Common myeloid progenitor, CD34-positive (primary cell): ENCODE data around the gene VIM.

ENCODE experiments used
- CTCF ChIA-PET: fragments of 350-600 bp; sonication (Branson Sonifier 250); formaldehyde crosslinking; loops from one replicate; lab custom pipeline; 2021; ENCODE audit warnings: antibody characterized with exemption; lab: Charles Lee
- POLR2A ChIA-PET: fragments of 350-600 bp; sonication (Branson Sonifier 250); formaldehyde crosslinking; loops from one replicate; lab custom pipeline; 2021; ENCODE audit warnings: antibody characterized with exemption; lab: Charles Lee
- DNase-seq, 3 donors: peaks; one replicate each; pipeline versions ENCODE4 v3.0.0 to v3.0.0-alpha.2; 2013
- H3K27ac ChIP-seq, 2 experiments: 1 replicate in 1 of 2; 2 replicates in 1 of 2; pipeline ENCODE4 v1.7.0; 2013; ENCODE audit warnings: inconsistent platforms in 2 of 2, low read length in 2 of 2, mild to moderate bottlenecking in 2 of 2, low read depth in 1 of 2, moderate library complexity in 1 of 2; ENCODE audit not compliant: severe bottlenecking in 2 of 2, insufficient read depth in 1 of 2, poor library complexity in 1 of 2
- H3K27me3 ChIP-seq, 5 experiments: replicated peaks in 2 of 5; 1 replicate in 3 of 5; 2 replicates in 2 of 5; pipeline versions ENCODE4 v1.6.1 to v1.7.0; 2013; ENCODE audit warnings: low read length in 4 of 5, mild to moderate bottlenecking in 2 of 5, moderate library complexity in 2 of 5, inconsistent platforms in 1 of 5; ENCODE audit not compliant: insufficient read depth in 5 of 5, control insufficient read depth in 4 of 5
- H3K36me3 ChIP-seq, 4 experiments: 1 replicate in 2 of 4; 2 replicates in 2 of 4; pipeline versions ENCODE4 v1.6.1 to v1.7.0; 2013; ENCODE audit warnings: low read length in 3 of 4, control low read depth in 1 of 4, mild to moderate bottlenecking in 1 of 4; ENCODE audit not compliant: control insufficient read depth in 4 of 4, insufficient read depth in 4 of 4
- H3K4me1 ChIP-seq, 4 experiments: 1 replicate in 3 of 4; 2 replicates in 1 of 4; pipeline versions ENCODE4 v1.6.1 to v1.7.1; 2013; ENCODE audit warnings: low read length in 3 of 4, mild to moderate bottlenecking in 3 of 4, control low read depth in 1 of 4, inconsistent platforms in 1 of 4, moderate library complexity in 1 of 4; ENCODE audit not compliant: control insufficient read depth in 4 of 4, insufficient read depth in 4 of 4; ENCODE audit errors: control extremely low read depth in 1 of 4
- H3K4me3 ChIP-seq, 7 experiments: 1 replicate in 4 of 7; 2 replicates in 3 of 7; pipeline versions ENCODE4 v1.5.1 to v1.7.0; 2013; ENCODE audit warnings: mild to moderate bottlenecking in 7 of 7, low read length in 6 of 7, moderate library complexity in 6 of 7, inconsistent platforms in 2 of 7, low read depth in 2 of 7, control low read depth in 1 of 7; ENCODE audit not compliant: insufficient read depth in 4 of 7, control insufficient read depth in 1 of 7; ENCODE audit errors: extremely low read depth in 1 of 7
- H3K9me3 ChIP-seq, 5 experiments: 1 replicate in 4 of 5; 2 replicates in 1 of 5; pipeline versions ENCODE4 v1.6.1 to v1.7.1; 2013; ENCODE audit warnings: low read length in 4 of 5, mild to moderate bottlenecking in 2 of 5, inconsistent platforms in 1 of 5, low read depth in 1 of 5, moderate library complexity in 1 of 5; ENCODE audit not compliant: control insufficient read depth in 4 of 5, insufficient read depth in 2 of 5; ENCODE audit errors: control extremely low read depth in 1 of 5
- WGBS: methylation state at CpG from one replicate; pipeline ENCODE4 v1.1.5; 2013; ENCODE audit not compliant: insufficient coverage; 5-methylcytosine and 5-hydroxymethylcytosine counted together

VIM gene

GRCh38 chr10:17219024-17219423 is 9.0 kb upstream of the VIM start:
- no peaks in the 10 kb centered on the region for H3K27me3 ChIP-seq
- no CpG with 5 or more reads among the region's 2 CpGs for WGBS
- no peaks in the 10 kb centered on the region for H3K36me3 ChIP-seq
- ChIA-PET POLR2A (interaction anchor here (1.1 kb wide), 1 partner anchor 10 kb away, joined by 4 read pairs; no protein-coding TSS in a partner anchor), CTCF (interaction anchor here (0.6 to 3.8 kb wide), 5 partner anchors 8 to 376 kb away, joined by 3 to 20 read pairs (median 3); no protein-coding TSS in a partner anchor)
- DNase-seq: no peak
- no peak overlapping the region for H3K4me3 ChIP-seq
- no peak overlapping the region for H3K27ac ChIP-seq
- H3K4me1 ChIP-seq: peaks cover 12 to 36% (median 29%) of the 10 kb centered on the region in 4 experiments
- no peaks in the 10 kb centered on the region for H3K9me3 ChIP-seq

GRCh38 chr10:17220652-17221100 is 7.4 kb upstream of the VIM start:
- POLR2A ChIA-PET: interaction anchor here (0.7 kb wide), 1 partner anchor 9 kb away, joined by 3 read pairs; no protein-coding TSS in a partner anchor
- Histone ChIP-seq H3K27ac (no peak overlapping the region), H3K4me1 (peaks cover 5 to 21% (median 16%) of the 10 kb centered on the region in 4 experiments), H3K36me3 (no peaks in the 10 kb centered on the region), H3K4me3 (no peak overlapping the region), H3K9me3 (no peaks in the 10 kb centered on the region), H3K27me3 (no peaks in the 10 kb centered on the region)
- CTCF ChIA-PET: interaction anchor here (1.2 to 3.8 kb wide), 2 partner anchors 9 to 14 kb away, joined by 4 to 20 read pairs; no protein-coding TSS in a partner anchor
- DNase-seq: no peak
- no CpG with 5 or more reads among the region's 1 CpG for WGBS

- DNase-seq: no peak
- Histone ChIP-seq H3K4me3 (no peak overlapping the region), H3K27ac (no peak overlapping the region), H3K9me3 (no peaks in the 10 kb centered on the region), H3K36me3 (no peaks in the 10 kb centered on the region), H3K4me1 (peaks cover under 1 to 21% (median 15%) of the 10 kb centered on the region in 4 experiments), H3K27me3 (no peaks in the 10 kb centered on the region)
- 81% methylated on average over 4 of the region's 4 CpGs for WGBS
- ChIA-PET POLR2A (interaction anchor here (0.6 kb wide), 1 partner anchor 139 kb away, joined by 4 read pairs; no protein-coding TSS in a partner anchor), CTCF (interaction anchor here (1.1 to 1.2 kb wide), 2 partner anchors 191 to 331 kb away, joined by 4 read pairs; no protein-coding TSS in a partner anchor)
These were observed 5.7 kb upstream of the VIM start for GRCh38 chr10:17222329-17222728.

GRCh38 chr10:17225808-17226207 is 2.2 kb upstream of the VIM start:
- no CpG with 5 or more reads among the region's 4 CpGs for WGBS
- peaks cover 0 to 15% (median 3%) of the 10 kb centered on the region in 4 experiments for H3K36me3 ChIP-seq
- CTCF ChIA-PET: interaction anchor here (1.3 to 8.0 kb wide), 6 partner anchors 10 to 29 kb away, joined by 3 to 36 read pairs (median 8); partner anchors contain the start of gene TRDMT1
- H3K27me3 ChIP-seq: no peaks in the 10 kb centered on the region
- no peak overlapping the region for H3K27ac ChIP-seq
- no peaks in the 10 kb centered on the region for H3K9me3 ChIP-seq
- peaks cover 5 to 35% (median 21%) of the 10 kb centered on the region in 4 experiments for H3K4me1 ChIP-seq
- no peak overlapping the region for H3K4me3 ChIP-seq
- no peak for DNase-seq
- POLR2A ChIA-PET: no interaction called here

GRCh38 chr10:17226891-17227303 is 1.1 kb upstream of the VIM start:
- peaks cover 4 to 25% (median 11%) of the 10 kb centered on the region in 4 experiments for H3K36me3 ChIP-seq
- 85% methylated on average over 8 of the region's 8 CpGs for WGBS
- H3K4me1 ChIP-seq: peaks cover 13 to 41% (median 27%) of the 10 kb centered on the region in 4 experiments
- H3K4me3 ChIP-seq: peak overlapping the region in 6 of 7 experiments; percentile 91 to 98 (median 95)
- CTCF ChIA-PET: interaction anchor here (0.9 to 8.0 kb wide), 9 partner anchors 8 to 42 kb away, joined by 3 to 36 read pairs (median 6); partner anchors contain the start of gene TRDMT1
- no peaks in the 10 kb centered on the region for H3K9me3 ChIP-seq
- no peak for DNase-seq
- H3K27ac ChIP-seq: peak overlapping the region in 1 of 2 experiments; percentile 94
- POLR2A ChIA-PET: interaction anchor here (0.6 to 4.2 kb wide), 3 partner anchors 10 to 27 kb away, joined by 3 to 72 read pairs (median 34); partner anchors contain the start of gene TRDMT1
- H3K27me3 ChIP-seq: no peaks in the 10 kb centered on the region

- H3K36me3 ChIP-seq: peaks cover 8 to 31% (median 16%) of the 10 kb centered on the region in 4 experiments
- peak overlapping the region; percentile 93 to 94 for H3K27ac ChIP-seq
- CTCF ChIA-PET: interaction anchor here (0.6 to 8.0 kb wide), 8 partner anchors 9 to 213 kb away, joined by 3 to 36 read pairs (median 5); partner anchors contain the start of gene TRDMT1
- 5% methylated on average over 11 of the region's 12 CpGs for WGBS
- POLR2A ChIA-PET: interaction anchor here (0.6 to 4.6 kb wide), 6 partner anchors 12 to 223 kb away, joined by 3 to 72 read pairs (median 18); partner anchors contain the start of gene TRDMT1
- H3K9me3 ChIP-seq: no peaks in the 10 kb centered on the region
- H3K27me3 ChIP-seq: no peaks in the 10 kb centered on the region
- peaks cover 15 to 41% (median 30%) of the 10 kb centered on the region in 4 experiments for H3K4me1 ChIP-seq
- peak in 2 of 3 donors; percentile 67 to 68 for DNase-seq
- H3K4me3 ChIP-seq: peak overlapping the region in 6 of 7 experiments; percentile 91 to 98 (median 95)
These were observed 512 bp upstream of the VIM start for GRCh38 chr10:17227367-17228090.
